ENCODE results near the gene GALNTL6.
A peak's percentile ranks its signal among the peaks of the same experiment; 100 is the strongest.

The GALNTL6 gene

GRCh38 chr4:171948038-171948437, 134.8 kb downstream of the GALNTL6 start:
- no peak for DNase-seq (ENCODE audit: low read depth)
- no peaks in the 10 kb centered on the region for H3K9me3 ChIP-seq (ENCODE audit: control insufficient read depth, low read length)
- no peaks in the 10 kb centered on the region for H3K4me1 ChIP-seq (ENCODE audit: control insufficient read depth, insufficient read depth, low read length)
- no peaks in the 10 kb centered on the region for H3K36me3 ChIP-seq (ENCODE audit: control insufficient read depth, insufficient read depth, low read length, severe bottlenecking)
- H3K4me3 ChIP-seq (ENCODE audit: low read length), result no peak overlapping the region
- H3K9ac ChIP-seq (ENCODE audit: low read length), result no peak overlapping the region
- no peaks in the 10 kb centered on the region for H3K27me3 ChIP-seq (replicated peaks; ENCODE audit: control insufficient read depth, insufficient read depth, low read length)

- DNase-seq (ENCODE audit: low read depth), result peak; percentile 12
Measured at GRCh38 chr4:171954650-171955049, 141.4 kb downstream of the GALNTL6 start.

GRCh38 chr4:171956678-171957077, 143.5 kb downstream of the GALNTL6 start:
- Histone ChIP-seq H3K9me3 (ENCODE audit: control insufficient read depth, low read length) (no peaks in the 10 kb centered on the region), H3K36me3 (ENCODE audit: control insufficient read depth, insufficient read depth, low read length, severe bottlenecking) (no peaks in the 10 kb centered on the region)
- DNase-seq (ENCODE audit: low read depth), result peak; percentile 36

More at GRCh38 chr4:171954650-171955049, 141.4 kb downstream of the GALNTL6 start:
- Histone ChIP-seq H3K9ac (ENCODE audit: low read length) (no peak overlapping the region), H3K4me3 (ENCODE audit: low read length) (no peak overlapping the region), H3K36me3 (ENCODE audit: control insufficient read depth, insufficient read depth, low read length, severe bottlenecking) (no peaks in the 10 kb centered on the region), H3K4me1 (ENCODE audit: control insufficient read depth, insufficient read depth, low read length) (no peaks in the 10 kb centered on the region), H3K9me3 (ENCODE audit: control insufficient read depth, low read length) (no peaks in the 10 kb centered on the region), H3K27me3 (replicated peaks; ENCODE audit: control insufficient read depth, insufficient read depth, low read length) (no peaks in the 10 kb centered on the region)

GRCh38 chr4:171962110-171962509, 148.9 kb downstream of the GALNTL6 start:
- Histone ChIP-seq H3K4me1 (ENCODE audit: control insufficient read depth, insufficient read depth, low read length) (no peaks in the 10 kb centered on the region), H3K36me3 (ENCODE audit: control insufficient read depth, insufficient read depth, low read length, severe bottlenecking) (no peaks in the 10 kb centered on the region), H3K9me3 (ENCODE audit: control insufficient read depth, low read length) (no peaks in the 10 kb centered on the region), H3K4me3 (ENCODE audit: low read length) (no peak overlapping the region), H3K9ac (ENCODE audit: low read length) (no peak overlapping the region), H3K27me3 (replicated peaks; ENCODE audit: control insufficient read depth, insufficient read depth, low read length) (no peaks in the 10 kb centered on the region)
- DNase-seq (ENCODE audit: low read depth), result no peak

More at GRCh38 chr4:171956678-171957077, 143.5 kb downstream of the GALNTL6 start:
- Histone ChIP-seq H3K4me1 (ENCODE audit: control insufficient read depth, insufficient read depth, low read length) (no peaks in the 10 kb centered on the region), H3K9ac (ENCODE audit: low read length) (no peak overlapping the region), H3K4me3 (ENCODE audit: low read length) (no peak overlapping the region), H3K27me3 (replicated peaks; ENCODE audit: control insufficient read depth, insufficient read depth, low read length) (no peaks in the 10 kb centered on the region)

- Histone ChIP-seq H3K4me1 (ENCODE audit: control insufficient read depth, insufficient read depth, low read length) (no peaks in the 10 kb centered on the region), H3K27me3 (replicated peaks; ENCODE audit: control insufficient read depth, insufficient read depth, low read length) (no peaks in the 10 kb centered on the region), H3K36me3 (ENCODE audit: control insufficient read depth, insufficient read depth, low read length, severe bottlenecking) (no peaks in the 10 kb centered on the region), H3K9ac (ENCODE audit: low read length) (no peak overlapping the region), H3K9me3 (ENCODE audit: control insufficient read depth, low read length) (no peaks in the 10 kb centered on the region), H3K4me3 (ENCODE audit: low read length) (no peak overlapping the region)
- no peak for DNase-seq (ENCODE audit: low read depth)
Measured at GRCh38 chr4:171966356-171966755, 153.2 kb downstream of the GALNTL6 start.

GRCh38 chr4:171978216-171978615, 165.0 kb downstream of the GALNTL6 start:
- Histone ChIP-seq H3K9ac (ENCODE audit: low read length) (no peak overlapping the region), H3K36me3 (ENCODE audit: control insufficient read depth, insufficient read depth, low read length, severe bottlenecking) (no peaks in the 10 kb centered on the region), H3K4me1 (ENCODE audit: control insufficient read depth, insufficient read depth, low read length) (no peaks in the 10 kb centered on the region), H3K9me3 (ENCODE audit: control insufficient read depth, low read length) (no peaks in the 10 kb centered on the region), H3K4me3 (ENCODE audit: low read length) (no peak overlapping the region), H3K27me3 (replicated peaks; ENCODE audit: control insufficient read depth, insufficient read depth, low read length) (no peaks in the 10 kb centered on the region)
- no peak for DNase-seq (ENCODE audit: low read depth)

- Histone ChIP-seq H3K4me3 (ENCODE audit: low read length) (no peak overlapping the region), H3K4me1 (ENCODE audit: control insufficient read depth, insufficient read depth, low read length) (no peaks in the 10 kb centered on the region), H3K9me3 (ENCODE audit: control insufficient read depth, low read length) (no peaks in the 10 kb centered on the region), H3K36me3 (ENCODE audit: control insufficient read depth, insufficient read depth, low read length, severe bottlenecking) (no peaks in the 10 kb centered on the region), H3K9ac (ENCODE audit: low read length) (no peak overlapping the region), H3K27me3 (replicated peaks; ENCODE audit: control insufficient read depth, insufficient read depth, low read length) (no peaks in the 10 kb centered on the region)
- DNase-seq (ENCODE audit: low read depth), result peak; percentile 32
Measured at GRCh38 chr4:171979461-171979860, 166.3 kb downstream of the GALNTL6 start.

- Histone ChIP-seq H3K27me3 (replicated peaks; ENCODE audit: control insufficient read depth, insufficient read depth, low read length) (no peaks in the 10 kb centered on the region), H3K4me1 (ENCODE audit: control insufficient read depth, insufficient read depth, low read length) (no peaks in the 10 kb centered on the region), H3K9me3 (ENCODE audit: control insufficient read depth, low read length) (no peaks in the 10 kb centered on the region), H3K9ac (ENCODE audit: low read length) (no peak overlapping the region), H3K4me3 (ENCODE audit: low read length) (no peak overlapping the region), H3K36me3 (ENCODE audit: control insufficient read depth, insufficient read depth, low read length, severe bottlenecking) (no peaks in the 10 kb centered on the region)
- DNase-seq (ENCODE audit: low read depth), result no peak
Measured at GRCh38 chr4:171981185-171981584, 168.0 kb downstream of the GALNTL6 start.

GRCh38 chr4:171983935-171984805, 171.0 kb downstream of the GALNTL6 start:
- Histone ChIP-seq H3K9me3 (ENCODE audit: control insufficient read depth, low read length) (no peaks in the 10 kb centered on the region), H3K27me3 (replicated peaks; ENCODE audit: control insufficient read depth, insufficient read depth, low read length) (no peaks in the 10 kb centered on the region), H3K4me1 (ENCODE audit: control insufficient read depth, insufficient read depth, low read length) (no peaks in the 10 kb centered on the region), H3K9ac (ENCODE audit: low read length) (no peak overlapping the region), H3K4me3 (ENCODE audit: low read length) (no peak overlapping the region), H3K36me3 (ENCODE audit: control insufficient read depth, insufficient read depth, low read length, severe bottlenecking) (no peaks in the 10 kb centered on the region)
- no peak for DNase-seq (ENCODE audit: low read depth)

- H3K4me1 ChIP-seq (ENCODE audit: control insufficient read depth, insufficient read depth, low read length), result no peaks in the 10 kb centered on the region
Measured at GRCh38 chr4:171985129-171985528, 171.9 kb downstream of the GALNTL6 start.

GRCh38 chr4:171993247-171993646, 180.0 kb downstream of the GALNTL6 start:
- Histone ChIP-seq H3K27me3 (replicated peaks; ENCODE audit: control insufficient read depth, insufficient read depth, low read length) (no peaks in the 10 kb centered on the region), H3K9me3 (ENCODE audit: control insufficient read depth, low read length) (no peaks in the 10 kb centered on the region), H3K9ac (ENCODE audit: low read length) (no peak overlapping the region), H3K4me3 (ENCODE audit: low read length) (no peak overlapping the region), H3K4me1 (ENCODE audit: control insufficient read depth, insufficient read depth, low read length) (no peaks in the 10 kb centered on the region), H3K36me3 (ENCODE audit: control insufficient read depth, insufficient read depth, low read length, severe bottlenecking) (no peaks in the 10 kb centered on the region)
- DNase-seq (ENCODE audit: low read depth), result no peak

More at GRCh38 chr4:171985129-171985528, 171.9 kb downstream of the GALNTL6 start:
- no peak overlapping the region for H3K9ac ChIP-seq (ENCODE audit: low read length)
- no peaks in the 10 kb centered on the region for H3K9me3 ChIP-seq (ENCODE audit: control insufficient read depth, low read length)
- H3K27me3 ChIP-seq (replicated peaks; ENCODE audit: control insufficient read depth, insufficient read depth, low read length), result no peaks in the 10 kb centered on the region
- H3K36me3 ChIP-seq (ENCODE audit: control insufficient read depth, insufficient read depth, low read length, severe bottlenecking), result no peaks in the 10 kb centered on the region
- H3K4me3 ChIP-seq (ENCODE audit: low read length), result no peak overlapping the region
- no peak for DNase-seq (ENCODE audit: low read depth)

Data from adipocyte (in vitro differentiated cells).